ENCODE results near the gene AQP1. TPM values are rescaled to one million over a fixed set of nuclear protein-coding genes. Genes with fewer than 3 reads are reported as not detected.

AQP1 gene
- total RNA-seq, 2 experiments from 2014 or later: 0.23 TPM; not detected in 1

GRCh38 chr7:30905078-30906012 lies 6.3 kb upstream of the AQP1 start:
- no peak for DNase-seq
- Mint-ChIP-seq H3K27me3 (no peaks in the 10 kb centered on the region), H3K4me1 (peaks cover 7% of the 10 kb centered on the region), H3K9me3 (no peaks in the 10 kb centered on the region), H3K36me3 (no peaks in the 10 kb centered on the region), H3K4me3 (no peak overlapping the region), H3K27ac (no peak overlapping the region)
- no peak for ATAC-seq (ENCODE audit: low read depth)
- POLR2A ChIA-PET: no interaction called here

- POLR2A ChIA-PET: no interaction called here
- DNase-seq (no peak), ATAC-seq (ENCODE audit: low read depth) (no peak)
- H3K9me3 Mint-ChIP-seq: no peaks in the 10 kb centered on the region
- no peaks in the 10 kb centered on the region for H3K36me3 Mint-ChIP-seq
- H3K27ac Mint-ChIP-seq: no peak overlapping the region
- peaks cover 7% of the 10 kb centered on the region for H3K4me1 Mint-ChIP-seq
- H3K27me3 Mint-ChIP-seq: peaks cover 2% of the 10 kb centered on the region
- no peak overlapping the region for H3K4me3 Mint-ChIP-seq
Measured at GRCh38 chr7:30906014-30906413, 5.6 kb upstream of the AQP1 start.

GRCh38 chr7:30906515-30907240 lies 5.0 kb upstream of the AQP1 start:
- POLR2A ChIA-PET: no interaction called here
- peaks cover 2% of the 10 kb centered on the region for H3K27me3 Mint-ChIP-seq
- no peak for DNase-seq
- no peak overlapping the region for H3K27ac Mint-ChIP-seq
- peaks cover 4% of the 10 kb centered on the region for H3K4me1 Mint-ChIP-seq
- H3K9me3 Mint-ChIP-seq: no peaks in the 10 kb centered on the region
- H3K36me3 Mint-ChIP-seq: no peaks in the 10 kb centered on the region
- no peak for ATAC-seq (ENCODE audit: low read depth)
- no peak overlapping the region for H3K4me3 Mint-ChIP-seq

GRCh38 chr7:30907527-30908267 lies 4.0 kb upstream of the AQP1 start:
- no peak for DNase-seq
- POLR2A ChIA-PET: no interaction called here
- Mint-ChIP-seq H3K36me3 (no peaks in the 10 kb centered on the region), H3K27ac (no peak overlapping the region), H3K9me3 (no peaks in the 10 kb centered on the region), H3K4me1 (peaks cover 4% of the 10 kb centered on the region), H3K27me3 (peaks cover 2% of the 10 kb centered on the region), H3K4me3 (no peak overlapping the region)
- no peak for ATAC-seq (ENCODE audit: low read depth)

GRCh38 chr7:30908681-30909080 lies 3.0 kb upstream of the AQP1 start:
- H3K4me1 Mint-ChIP-seq: peaks cover 1% of the 10 kb centered on the region
- no peak for DNase-seq

GRCh38 chr7:30909431-30909830 lies 2.2 kb upstream of the AQP1 start:
- no peaks in the 10 kb centered on the region for H3K36me3 Mint-ChIP-seq
- no peaks in the 10 kb centered on the region for H3K9me3 Mint-ChIP-seq
- no peak for ATAC-seq (ENCODE audit: low read depth)
- no peak for DNase-seq
- POLR2A ChIA-PET: no interaction called here
- H3K4me3 Mint-ChIP-seq: no peak overlapping the region
- H3K27me3 Mint-ChIP-seq: peaks cover 2% of the 10 kb centered on the region
- H3K4me1 Mint-ChIP-seq: peaks cover 1% of the 10 kb centered on the region
- H3K27ac Mint-ChIP-seq: no peak overlapping the region

More at GRCh38 chr7:30908681-30909080, 3.0 kb upstream of the AQP1 start:
- H3K27ac Mint-ChIP-seq: no peak overlapping the region
- no peaks in the 10 kb centered on the region for H3K9me3 Mint-ChIP-seq
- peaks cover 2% of the 10 kb centered on the region for H3K27me3 Mint-ChIP-seq
- no peak for ATAC-seq (ENCODE audit: low read depth)
- no peaks in the 10 kb centered on the region for H3K36me3 Mint-ChIP-seq
- no peak overlapping the region for H3K4me3 Mint-ChIP-seq
- POLR2A ChIA-PET: no interaction called here

- Mint-ChIP-seq H3K4me1 (peaks cover 1% of the 10 kb centered on the region), H3K9me3 (no peaks in the 10 kb centered on the region), H3K27ac (no peak overlapping the region), H3K27me3 (peaks cover 2% of the 10 kb centered on the region), H3K36me3 (no peaks in the 10 kb centered on the region), H3K4me3 (no peak overlapping the region)
- DNase-seq: no peak
- POLR2A ChIA-PET: no interaction called here
- ATAC-seq (ENCODE audit: low read depth): no peak
Measured at GRCh38 chr7:30910411-30911073, 1.1 kb upstream of the AQP1 start.

- no peak for ATAC-seq (ENCODE audit: low read depth)
Measured at GRCh38 chr7:30911133-30911532, 520 bp upstream of the AQP1 start.

GRCh38 chr7:30912021-30912730 lies 523 bp downstream of the AQP1 start:
- peaks cover 1% of the 10 kb centered on the region for H3K4me1 Mint-ChIP-seq
- H3K27ac Mint-ChIP-seq: no peak overlapping the region
- ATAC-seq (ENCODE audit: low read depth) (no peak), DNase-seq (no peak)
- POLR2A ChIA-PET: no interaction called here
- H3K4me3 Mint-ChIP-seq: no peak overlapping the region
- no peaks in the 10 kb centered on the region for H3K36me3 Mint-ChIP-seq
- peaks cover 2% of the 10 kb centered on the region for H3K27me3 Mint-ChIP-seq
- no peaks in the 10 kb centered on the region for H3K9me3 Mint-ChIP-seq

More at GRCh38 chr7:30911133-30911532, 520 bp upstream of the AQP1 start:
- DNase-seq: no peak
- Mint-ChIP-seq H3K4me3 (no peak overlapping the region), H3K4me1 (peaks cover 1% of the 10 kb centered on the region), H3K36me3 (no peaks in the 10 kb centered on the region), H3K27ac (no peak overlapping the region), H3K27me3 (peaks cover 2% of the 10 kb centered on the region), H3K9me3 (no peaks in the 10 kb centered on the region)
- POLR2A ChIA-PET: no interaction called here

GRCh38 chr7:30912731-30912985 lies 1.0 kb downstream of the AQP1 start:
- H3K27ac Mint-ChIP-seq: no peak overlapping the region
- H3K9me3 Mint-ChIP-seq: no peaks in the 10 kb centered on the region
- no peak for DNase-seq
- no peak for ATAC-seq (ENCODE audit: low read depth)
- POLR2A ChIA-PET: no interaction called here
- H3K4me3 Mint-ChIP-seq: no peak overlapping the region
- no peaks in the 10 kb centered on the region for H3K36me3 Mint-ChIP-seq
- H3K27me3 Mint-ChIP-seq: peaks cover 2% of the 10 kb centered on the region
- peaks cover 1% of the 10 kb centered on the region for H3K4me1 Mint-ChIP-seq

GRCh38 chr7:30912986-30913811 lies 1.5 kb downstream of the AQP1 start:
- Mint-ChIP-seq H3K4me3 (no peak overlapping the region), H3K4me1 (peaks cover 1% of the 10 kb centered on the region), H3K27me3 (peaks cover 2% of the 10 kb centered on the region), H3K36me3 (no peaks in the 10 kb centered on the region), H3K9me3 (no peaks in the 10 kb centered on the region), H3K27ac (no peak overlapping the region)
- no peak for DNase-seq
- ATAC-seq (ENCODE audit: low read depth): no peak
- POLR2A ChIA-PET: no interaction called here

GRCh38 chr7:30913821-30914515 lies 2.3 kb downstream of the AQP1 start:
- H3K27me3 Mint-ChIP-seq: peaks cover 2% of the 10 kb centered on the region
- DNase-seq: no peak
- POLR2A ChIA-PET: no interaction called here
- ATAC-seq (ENCODE audit: low read depth): no peak
- no peaks in the 10 kb centered on the region for H3K36me3 Mint-ChIP-seq
- no peak overlapping the region for H3K4me3 Mint-ChIP-seq
- H3K4me1 Mint-ChIP-seq: peaks cover 1% of the 10 kb centered on the region
- H3K27ac Mint-ChIP-seq: no peak overlapping the region
- H3K9me3 Mint-ChIP-seq: no peaks in the 10 kb centered on the region

All from activated naive CD8-positive, alpha-beta T cell treated with anti-CD3 and anti-CD28 coated beads, Interleukin-2, amount 10 ng/mL, durations not matched to agents 7 days and 5 days (primary cell).